Measurements from ENCODE around the gene WDR27.

WDR27 gene

DNA sequence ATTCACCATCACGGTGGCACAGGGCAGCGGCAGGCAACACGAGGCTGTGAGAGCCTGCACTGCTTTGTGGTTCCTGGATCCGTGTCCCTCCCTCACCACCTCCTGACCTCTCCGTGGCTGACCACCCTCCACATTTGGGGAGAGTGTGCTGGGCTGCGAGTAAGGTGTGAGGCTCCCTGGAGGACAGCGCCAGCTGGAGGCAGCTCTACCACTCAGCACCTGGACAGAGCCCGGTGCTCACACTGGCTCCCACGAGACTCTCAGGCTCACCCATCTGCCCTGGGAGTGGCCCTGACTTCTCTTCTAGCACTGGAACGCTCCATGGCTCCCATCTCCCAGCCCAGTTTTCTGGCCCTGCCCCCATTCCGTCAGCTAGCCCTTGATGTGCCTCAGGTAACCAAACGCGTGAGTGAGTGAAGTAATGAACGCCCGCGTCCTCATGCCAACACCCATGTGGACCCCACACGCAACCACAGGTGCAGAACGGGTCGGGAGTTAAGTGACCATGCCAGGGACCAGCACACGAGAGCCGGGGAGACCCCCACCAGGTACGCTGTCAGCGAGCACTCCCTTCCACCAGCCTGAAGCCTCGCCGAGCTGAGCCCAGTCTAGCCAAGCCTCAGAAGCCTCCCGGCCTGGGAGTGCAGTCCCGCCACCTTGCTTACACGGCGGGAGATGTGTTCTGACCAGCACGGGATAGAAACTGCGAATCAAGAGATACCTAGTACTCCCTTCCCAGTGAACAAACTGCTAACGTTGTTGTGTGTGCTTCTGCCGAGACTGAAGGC is 137.2 kb downstream of the WDR27 start:
- no peak for DNase-seq (ENCODE audit: low read depth)

GRCh38 chr6:169561665-169562064 is 140.2 kb downstream of the WDR27 start:
- DNase-seq (ENCODE audit: low read depth): no peak

DNA sequence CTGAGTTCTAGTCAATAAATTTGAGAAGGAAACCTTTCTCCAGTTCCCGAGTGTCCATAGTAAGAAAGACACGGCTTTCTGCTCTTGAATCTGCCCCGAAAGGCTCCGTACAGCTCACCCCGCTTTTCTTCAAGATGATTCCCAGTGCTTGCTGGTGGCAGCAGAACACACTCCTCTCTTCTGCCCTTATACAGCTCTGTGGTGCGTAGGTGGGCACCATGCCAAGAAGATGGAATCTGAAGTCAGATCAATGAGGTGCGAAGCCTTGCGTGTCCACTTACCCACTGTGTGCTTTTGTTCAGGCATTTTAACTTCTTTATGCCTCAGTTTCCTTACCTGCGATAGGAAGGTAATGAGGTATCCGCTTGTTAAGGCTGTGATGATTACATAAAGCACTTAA is 142.2 kb downstream of the WDR27 start:
- no peak for DNase-seq (ENCODE audit: low read depth)

DNA sequence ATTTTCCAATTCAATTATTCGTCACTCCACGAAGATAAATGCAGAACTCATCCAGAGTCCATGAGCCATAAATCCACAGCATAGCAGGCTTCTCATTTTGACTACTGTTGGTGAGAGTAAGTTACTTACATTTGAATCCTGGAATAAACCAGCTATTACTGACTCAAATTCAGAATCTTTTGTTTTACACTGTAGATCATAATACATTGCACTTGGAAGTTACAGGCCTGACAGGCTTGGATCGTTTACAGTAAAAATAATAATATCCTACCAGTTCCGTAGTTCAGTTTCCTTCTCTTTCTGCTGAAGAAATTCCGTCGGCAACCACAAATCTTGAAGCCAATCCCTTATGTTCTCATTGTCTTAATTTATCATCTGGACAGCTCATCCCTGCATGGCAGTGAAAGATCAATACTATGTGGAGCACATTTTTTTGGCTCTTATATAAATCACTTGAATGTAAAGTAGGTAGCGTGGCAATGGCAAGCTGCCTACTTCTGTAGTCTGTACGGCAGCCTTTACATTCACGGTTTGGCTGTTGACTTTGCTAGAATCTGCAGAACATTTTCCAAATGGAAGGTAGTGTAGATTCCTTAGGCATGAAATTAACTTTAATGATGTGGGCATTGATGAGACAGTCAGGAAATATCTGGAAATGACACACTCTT is 142.9 kb downstream of the WDR27 start:
- no peak for DNase-seq (ENCODE audit: low read depth)

DNA sequence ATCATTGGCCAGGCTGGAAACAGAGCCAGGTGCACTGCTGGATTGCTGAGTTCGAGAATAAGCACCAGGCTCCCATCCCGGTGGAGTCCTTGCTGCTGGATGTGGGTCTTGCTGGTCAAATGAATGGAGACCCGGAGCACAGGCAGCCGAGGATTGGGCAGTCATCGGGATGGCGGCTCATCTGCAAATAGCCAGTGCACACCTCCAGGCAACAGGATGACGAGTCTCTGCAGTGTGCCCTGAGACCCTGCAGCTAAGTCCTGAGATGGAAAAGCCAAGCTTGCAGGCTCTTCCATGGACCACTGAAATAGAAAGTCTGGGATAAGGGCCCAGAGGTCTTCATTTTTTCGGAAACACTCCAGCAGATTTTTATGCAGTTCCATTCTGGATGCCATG is 143.5 kb downstream of the WDR27 start:
- DNase-seq (ENCODE audit: low read depth): no peak

DNA sequence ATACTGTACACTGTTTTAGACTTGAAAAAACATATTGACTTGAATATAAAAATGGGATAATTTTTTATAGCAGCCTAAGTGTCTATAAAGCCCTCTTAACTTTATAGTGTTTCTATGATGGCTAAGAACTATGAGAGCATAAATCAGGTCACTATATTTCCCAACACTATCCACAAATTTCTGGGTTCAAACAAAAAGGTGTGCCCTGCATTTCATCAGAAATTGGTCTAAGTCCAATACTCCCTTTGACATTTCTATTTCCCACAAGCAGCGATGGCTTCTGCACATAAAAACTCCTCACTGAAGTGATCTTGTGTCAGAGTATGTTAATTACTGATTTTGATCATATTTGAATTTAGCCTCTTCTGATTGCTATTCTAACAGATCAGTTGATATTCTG is 143.9 kb downstream of the WDR27 start:
- no peak for DNase-seq (ENCODE audit: low read depth)

DNA sequence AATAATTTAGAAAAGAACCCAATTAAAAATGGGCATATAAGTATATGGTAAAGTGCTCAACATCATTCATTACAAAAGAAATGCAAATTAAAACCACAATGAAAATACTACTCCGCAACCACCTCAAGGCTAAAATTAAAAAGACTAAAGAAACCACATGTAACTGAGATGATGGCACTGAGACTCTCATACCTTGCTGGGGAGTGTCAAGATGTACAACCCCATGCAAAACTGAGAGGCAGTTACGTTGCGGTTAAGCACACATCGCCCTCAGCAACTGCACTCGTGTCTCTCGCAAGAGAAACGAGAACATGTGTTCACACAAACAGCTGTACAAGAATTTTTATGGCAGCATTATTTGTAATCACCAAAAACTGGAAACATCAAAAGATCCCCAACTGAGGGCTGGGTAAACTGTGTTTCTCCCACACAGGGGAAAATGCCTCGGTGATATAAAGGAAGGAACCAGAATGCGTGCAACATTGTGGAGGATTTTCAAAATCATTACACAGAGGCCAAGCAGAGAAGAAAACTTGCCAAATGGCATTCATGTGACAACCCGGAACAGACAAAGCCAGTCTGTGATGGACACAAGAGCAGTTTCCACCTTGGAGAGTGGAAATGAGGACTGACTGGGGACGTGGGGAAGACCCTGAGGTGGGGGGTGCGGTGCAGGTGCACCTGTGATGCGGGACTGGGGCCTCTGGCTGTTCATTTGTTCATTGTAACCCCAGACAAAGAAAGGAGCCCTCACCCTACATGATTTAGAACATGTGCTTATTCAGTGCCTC is 144.9 kb downstream of the WDR27 start:
- DNase-seq (ENCODE audit: low read depth): no peak

GRCh38 chr6:169555971-169556617 is 145.7 kb downstream of the WDR27 start:
- no peak for DNase-seq (ENCODE audit: low read depth)

DNA sequence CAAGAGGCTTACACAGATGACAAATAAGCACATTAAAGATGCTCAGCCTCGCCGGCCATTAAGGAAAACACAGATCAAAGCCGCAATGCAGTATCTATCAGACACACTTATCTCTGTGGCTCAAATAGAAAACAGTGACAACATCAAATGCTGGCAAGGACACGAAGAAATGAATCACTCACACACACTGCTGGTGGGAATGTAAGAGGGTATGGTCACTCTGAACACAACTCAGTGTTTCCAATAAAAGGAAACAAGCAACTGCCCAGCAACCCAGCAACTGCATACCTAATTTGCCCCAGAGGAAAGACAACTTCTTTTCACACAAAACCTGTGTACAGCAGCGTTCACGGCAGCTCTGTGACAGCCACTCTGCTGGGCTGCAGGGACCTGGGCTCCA is 155.8 kb downstream of the WDR27 start:
- no peak for DNase-seq (ENCODE audit: low read depth)

DNA sequence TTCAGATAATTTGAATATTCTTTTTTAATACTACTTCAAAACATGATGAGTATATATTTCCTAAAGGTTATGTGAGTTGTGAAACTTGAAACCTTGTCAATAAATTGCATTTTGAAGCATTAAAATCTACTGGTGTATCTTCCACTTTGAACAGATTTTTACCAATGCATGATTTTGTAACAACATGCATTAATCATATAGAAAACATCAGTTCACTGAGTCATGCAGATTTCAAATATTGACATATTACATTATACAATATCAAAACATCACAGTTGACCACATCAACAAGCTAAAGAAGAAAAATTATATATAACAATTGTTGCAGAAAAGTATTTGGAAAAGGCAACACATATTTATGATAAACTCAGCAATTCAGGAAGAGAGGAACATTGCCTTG is 158.1 kb downstream of the WDR27 start:
- no peak for DNase-seq (ENCODE audit: low read depth)

GRCh38 chr6:169542491-169542890 is 159.3 kb downstream of the WDR27 start:
- DNase-seq (ENCODE audit: low read depth): no peak

GRCh38 chr6:169539176-169539897 is 162.5 kb downstream of the WDR27 start:
- no peak for DNase-seq (ENCODE audit: low read depth)

GRCh38 chr6:169536446-169537170 is 165.2 kb downstream of the WDR27 start:
- DNase-seq (ENCODE audit: low read depth): no peak

DNA sequence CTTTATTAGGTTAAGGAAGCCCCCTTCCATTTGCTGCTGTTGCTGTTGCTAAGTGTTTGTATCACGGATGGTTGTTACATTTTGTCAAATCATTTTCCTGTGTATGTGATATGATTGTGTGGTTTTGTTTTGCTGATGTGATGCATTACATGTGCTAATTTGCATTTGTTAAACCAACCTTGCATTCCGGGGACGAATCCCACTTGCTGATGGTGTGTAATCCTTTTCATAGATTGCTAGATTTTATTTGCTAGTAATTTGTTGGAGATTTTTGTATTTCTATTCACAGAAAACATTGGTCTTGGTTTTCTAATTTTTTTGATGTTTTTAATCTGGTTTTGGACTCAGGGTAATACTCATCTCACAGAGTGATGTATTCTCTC is 167.8 kb downstream of the WDR27 start:
- DNase-seq (ENCODE audit: low read depth): no peak

- no peak for DNase-seq (ENCODE audit: low read depth)
Measured at GRCh38 chr6:169533301-169534038, 168.4 kb downstream of the WDR27 start.

- DNase-seq (ENCODE audit: low read depth): no peak
Measured at GRCh38 chr6:169530752-169531123, 171.1 kb downstream of the WDR27 start.

DNA sequence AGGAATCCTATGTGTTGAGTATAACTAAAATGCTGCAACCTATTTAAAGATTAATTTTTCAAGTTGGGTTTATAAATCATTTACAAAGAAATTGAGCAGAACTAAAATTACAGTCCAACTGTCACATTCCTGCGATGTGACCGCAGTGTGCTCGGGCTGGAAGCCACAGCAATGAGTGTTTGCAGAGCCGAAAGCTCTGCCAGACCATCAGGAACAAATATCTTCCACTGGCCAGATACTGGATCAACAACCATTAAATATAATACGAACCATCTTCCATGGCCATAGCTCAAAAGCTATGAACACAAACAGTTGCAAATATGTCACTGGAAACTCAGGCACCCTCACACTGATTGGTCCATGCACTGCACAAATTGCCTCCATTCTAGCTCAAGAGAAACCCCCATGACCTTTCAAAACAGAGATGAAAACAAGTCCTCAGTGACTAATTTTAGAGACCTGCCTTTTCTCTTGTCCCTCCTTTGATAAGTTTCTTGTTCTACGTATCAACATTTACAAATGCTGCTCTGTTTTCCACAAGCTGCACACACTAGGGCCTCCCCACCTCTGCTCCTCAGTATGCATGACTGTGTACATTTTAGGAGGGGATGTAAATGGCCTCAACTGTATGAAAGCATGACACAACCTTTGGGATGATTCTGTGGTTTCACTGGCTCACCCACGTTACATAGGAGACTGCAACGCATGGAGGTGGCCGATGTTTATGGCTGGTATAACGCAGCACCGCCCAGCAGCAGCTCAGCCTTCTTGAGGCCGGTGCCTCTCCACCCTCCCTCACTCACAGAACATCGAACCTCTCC is 171.7 kb downstream of the WDR27 start:
- no peak for DNase-seq (ENCODE audit: low read depth)

DNA sequence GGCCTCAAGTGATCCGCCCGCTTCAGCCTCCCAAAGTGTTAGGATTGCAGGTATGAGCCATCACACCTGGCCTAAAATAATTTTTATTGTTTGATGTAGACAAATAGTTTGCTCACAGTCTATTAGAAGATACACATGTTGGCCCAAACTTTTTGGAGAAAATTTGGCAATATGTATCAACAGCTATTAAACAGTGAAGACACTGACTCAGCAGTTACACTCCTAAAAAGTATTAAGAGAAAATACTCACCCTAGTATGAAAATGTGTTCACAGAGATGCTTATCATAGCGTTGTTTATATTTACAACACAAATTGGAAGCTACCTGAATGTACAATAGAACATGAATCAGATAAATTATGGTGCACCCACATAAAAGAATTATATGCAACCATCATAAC is 173.1 kb downstream of the WDR27 start:
- DNase-seq (ENCODE audit: low read depth): no peak

GRCh38 chr6:169527306-169527705 is 174.5 kb downstream of the WDR27 start:
- no peak for DNase-seq (ENCODE audit: low read depth)

- no peak for DNase-seq (ENCODE audit: low read depth)
Measured at GRCh38 chr6:169521825-169522224, 180.0 kb downstream of the WDR27 start.
